ENCODE measurements around the gene PRMT7.

The PRMT7 gene

DNA sequence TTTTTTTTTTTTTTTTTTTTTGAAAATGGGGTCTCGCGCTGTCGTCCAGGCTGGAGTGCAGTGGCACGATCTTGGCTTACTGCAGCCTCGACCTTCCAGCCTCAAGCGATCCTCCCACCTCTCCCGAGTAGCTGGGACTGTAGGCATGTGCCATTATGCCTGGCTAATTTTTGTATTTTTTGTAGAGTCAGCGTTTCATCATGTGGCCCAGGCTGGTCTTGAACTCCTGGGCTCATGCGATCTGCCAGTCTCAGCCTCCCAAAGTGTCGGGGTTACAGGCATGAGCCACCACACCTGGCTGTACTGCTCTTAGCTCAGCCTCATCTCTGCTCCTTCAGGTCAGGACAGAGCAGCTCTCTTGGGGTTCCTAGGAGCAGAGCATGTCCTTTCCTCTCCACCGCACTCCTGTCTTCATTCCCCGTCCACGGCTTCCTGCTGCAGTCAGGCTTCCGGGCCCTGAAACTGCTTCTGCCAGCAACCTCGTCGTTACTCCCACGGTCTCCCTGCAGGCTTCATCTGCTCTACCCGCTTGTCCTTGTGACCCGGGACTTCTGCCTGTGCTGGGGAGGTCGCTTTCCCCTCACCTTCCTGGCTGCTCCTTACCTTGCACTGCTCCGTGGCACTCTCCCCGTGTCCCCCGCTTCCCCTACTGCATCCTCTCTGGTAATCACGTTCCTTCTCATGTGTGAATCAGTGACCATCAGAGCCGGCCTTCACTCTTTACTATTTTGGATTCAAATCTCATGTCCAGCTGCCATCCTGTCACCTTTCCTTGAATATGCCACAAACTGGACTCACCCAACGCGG is 38.0 kb downstream of the PRMT7 start:
- no peak for DNase-seq

DNA sequence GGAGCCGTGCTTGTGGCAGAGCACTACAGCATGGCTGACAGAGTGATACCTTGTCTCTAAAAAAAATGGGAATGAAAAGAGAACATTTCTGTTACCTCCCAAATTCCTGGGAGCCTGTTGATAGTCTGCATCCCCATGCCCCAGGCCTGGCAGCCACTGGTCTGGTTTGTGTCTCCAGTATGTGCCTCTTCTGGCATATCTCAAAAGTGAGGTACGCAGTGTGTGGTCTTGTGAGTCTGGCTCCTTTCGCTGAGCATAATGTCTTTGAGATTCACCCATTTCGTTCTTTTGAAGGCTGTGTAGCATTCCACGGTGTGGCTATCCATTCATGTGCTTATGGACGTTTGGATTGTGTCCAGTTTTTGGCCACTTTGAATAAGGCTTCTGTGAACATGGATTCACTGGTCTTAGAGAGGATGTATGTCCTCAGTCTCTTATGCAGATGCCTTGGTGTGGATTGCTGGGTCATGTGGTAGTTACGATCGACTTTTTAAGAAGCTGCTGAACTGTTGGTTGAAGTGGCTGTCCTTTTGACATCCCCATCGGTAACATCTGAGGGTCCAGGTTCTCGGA is 39.1 kb downstream of the PRMT7 start:
- no peak for DNase-seq

DNA sequence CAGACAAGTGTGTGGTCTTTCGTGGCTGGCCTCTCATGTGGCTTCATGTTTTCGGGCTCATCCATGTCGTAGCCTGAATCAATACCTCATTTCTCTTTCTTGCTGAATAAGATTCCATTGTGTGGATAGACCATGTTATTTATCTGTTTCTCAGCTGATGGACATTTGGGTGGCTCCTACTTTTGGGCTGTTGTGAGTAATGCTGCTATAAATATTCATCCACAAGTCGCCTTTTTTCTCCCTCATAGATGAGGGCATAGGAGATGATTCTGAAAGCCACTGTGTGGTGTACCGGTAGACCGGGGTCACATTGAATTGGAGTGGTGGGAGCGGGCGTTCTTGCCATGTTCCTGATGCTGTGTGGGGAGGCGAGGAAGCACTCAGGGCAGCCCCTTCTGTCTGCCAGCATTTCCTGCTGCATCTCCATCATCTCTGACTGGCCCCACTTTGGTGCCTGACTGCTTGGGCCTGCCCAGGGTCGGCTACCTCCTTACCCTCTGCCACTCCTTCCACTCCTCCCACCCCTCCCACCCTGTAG is 40.1 kb downstream of the PRMT7 start:
- DNase-seq: no peak

DNA sequence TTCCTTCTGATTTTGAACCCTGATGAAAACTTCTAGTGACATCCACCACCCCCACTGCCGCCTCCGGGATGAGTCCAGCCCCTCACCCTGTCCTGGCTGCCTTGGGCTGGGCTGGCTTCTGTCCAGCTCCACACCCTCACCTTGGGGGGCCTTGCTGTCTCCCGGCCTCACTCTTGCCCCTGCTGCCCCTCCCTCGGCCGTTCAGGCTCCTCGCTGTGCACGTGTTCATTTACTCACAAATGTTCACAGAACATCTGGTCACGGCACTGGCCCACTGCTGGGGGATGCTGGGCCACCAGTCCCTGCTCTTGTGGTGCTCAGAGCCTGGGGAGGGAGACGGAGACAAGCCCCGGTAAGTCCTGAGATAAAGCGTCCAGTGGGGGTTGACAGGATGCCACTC is 40.6 kb downstream of the PRMT7 start:
- DNase-seq: no peak

DNA sequence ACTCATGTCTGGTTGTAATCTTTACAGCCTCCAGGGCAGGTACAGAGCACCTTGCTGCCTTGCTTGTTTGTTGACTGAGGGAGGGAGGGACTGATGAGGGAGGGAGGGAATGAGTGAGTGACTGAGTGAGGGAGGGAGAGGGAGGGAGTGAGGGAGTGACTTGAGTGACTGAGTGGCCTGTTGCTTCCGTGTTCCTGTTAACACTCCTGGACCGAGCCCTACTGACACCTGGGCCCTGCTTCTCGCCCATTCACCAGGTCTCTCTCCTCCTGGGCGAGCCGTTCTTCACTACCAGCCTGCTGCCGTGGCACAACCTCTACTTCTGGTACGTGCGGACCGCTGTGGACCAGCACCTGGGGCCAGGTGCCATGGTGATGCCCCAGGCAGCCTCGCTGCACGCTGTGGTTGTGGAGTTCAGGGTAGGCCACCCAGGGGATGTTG is 41.2 kb downstream of the PRMT7 start:
- no peak for DNase-seq

DNA sequence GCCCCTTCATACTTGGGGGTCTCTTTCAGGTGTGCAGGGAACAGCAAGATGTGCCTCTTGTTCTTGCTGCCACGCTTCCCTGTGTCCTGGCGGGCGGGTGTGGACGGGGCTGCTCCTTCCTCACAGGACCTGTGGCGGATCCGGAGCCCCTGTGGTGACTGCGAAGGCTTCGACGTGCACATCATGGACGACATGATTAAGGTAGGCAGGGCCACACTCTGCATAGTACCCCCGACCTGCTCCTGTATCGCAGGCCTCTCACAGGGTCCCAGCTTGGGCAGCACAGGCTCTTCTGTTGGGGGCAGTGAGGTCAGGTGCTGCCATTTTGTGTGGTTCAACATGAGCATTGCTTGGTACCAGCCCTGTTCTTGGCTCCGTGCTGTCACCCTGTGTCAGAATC is 42.5 kb downstream of the PRMT7 start:
- DNase-seq: no peak

DNA sequence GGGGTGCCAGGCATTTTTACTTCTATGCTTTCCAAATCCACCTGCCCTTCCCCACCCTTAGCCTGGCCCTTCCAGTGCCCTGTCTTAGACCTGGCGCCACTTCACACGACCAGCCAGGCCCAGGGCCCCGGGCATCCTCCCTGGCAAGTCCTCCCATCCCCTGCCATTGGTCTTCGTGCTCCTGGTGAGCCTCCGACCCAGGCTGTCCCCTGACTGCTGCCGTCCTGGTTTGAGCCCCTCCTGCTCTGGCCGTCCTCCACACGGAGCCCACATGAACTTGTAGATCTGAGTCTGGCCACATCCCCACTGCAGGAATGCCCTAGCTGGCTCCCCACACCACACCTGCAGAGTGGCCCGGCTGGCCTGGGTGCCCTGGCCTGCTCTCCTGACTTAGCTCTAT is 44.0 kb downstream of the PRMT7 start:
- DNase-seq: no peak

DNA sequence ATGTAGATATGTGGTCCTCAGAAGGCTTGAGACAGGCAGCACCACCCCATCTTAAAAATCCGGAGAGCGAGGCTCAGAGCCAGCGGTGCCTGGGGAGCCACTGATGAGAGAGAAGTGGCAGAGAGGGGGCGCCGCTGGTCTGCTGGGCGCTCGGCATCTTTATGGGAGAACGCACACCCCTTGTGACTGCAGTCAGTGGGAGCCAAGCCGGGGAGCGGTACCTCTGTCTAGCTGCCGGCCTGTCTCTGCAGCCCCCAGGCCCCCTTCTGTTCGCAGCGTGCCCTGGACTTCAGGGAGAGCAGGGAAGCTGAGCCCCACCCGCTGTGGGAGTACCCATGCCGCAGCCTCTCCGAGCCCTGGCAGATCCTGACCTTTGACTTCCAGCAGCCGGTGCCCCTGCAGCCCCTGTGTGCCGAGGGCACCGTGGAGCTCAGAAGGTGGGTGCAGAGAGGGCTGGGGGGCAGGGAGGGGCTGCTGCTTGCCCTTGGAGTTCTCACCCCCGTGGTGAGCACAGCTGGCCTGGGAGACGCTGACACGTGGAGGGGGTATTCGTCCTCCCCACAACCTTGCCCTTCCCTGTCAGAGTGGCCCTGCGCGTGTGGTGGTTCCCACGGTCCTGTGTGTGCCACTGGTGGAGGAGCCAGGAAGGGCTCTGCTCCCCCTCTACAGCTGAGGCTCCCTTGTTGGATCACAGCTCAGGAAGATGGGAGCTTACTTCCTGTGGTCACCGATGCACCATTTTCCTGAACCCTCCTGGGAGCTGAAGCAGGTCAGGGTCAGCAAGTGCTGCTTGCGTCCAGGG is 44.8 kb downstream of the PRMT7 start:
- no peak for DNase-seq

DNA sequence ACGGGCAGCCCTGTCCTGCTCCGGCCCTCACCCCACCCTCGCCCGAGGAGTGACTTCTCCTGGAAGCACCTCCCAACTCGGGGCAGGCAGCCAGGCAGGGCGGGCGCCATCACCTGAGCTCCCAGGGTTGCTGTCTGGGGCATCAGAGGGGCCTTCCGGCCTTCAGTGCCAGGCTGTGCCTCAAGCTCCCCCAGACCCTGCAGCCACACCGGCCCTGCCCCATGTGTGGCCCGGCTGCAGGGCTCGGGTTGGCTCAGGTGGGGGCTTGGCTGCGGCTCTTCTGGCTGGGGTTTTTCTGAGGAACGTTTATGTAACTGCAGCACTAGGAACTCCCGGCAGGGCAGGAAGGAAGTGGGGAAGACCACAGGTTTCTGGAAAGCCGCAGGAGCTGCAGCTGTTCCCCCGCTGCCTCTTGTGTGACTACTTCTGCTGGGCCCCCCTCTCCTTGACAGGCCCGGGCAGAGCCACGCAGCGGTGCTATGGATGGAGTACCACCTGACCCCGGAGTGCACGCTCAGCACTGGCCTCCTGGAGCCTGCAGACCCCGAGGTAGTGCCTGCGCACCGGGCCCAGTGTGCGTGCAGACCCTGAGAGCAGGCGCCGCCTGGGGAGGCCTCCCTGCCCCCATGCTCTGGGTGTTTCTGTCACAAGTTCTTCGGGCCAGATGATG is 45.6 kb downstream of the PRMT7 start:
- no peak for DNase-seq

DNA sequence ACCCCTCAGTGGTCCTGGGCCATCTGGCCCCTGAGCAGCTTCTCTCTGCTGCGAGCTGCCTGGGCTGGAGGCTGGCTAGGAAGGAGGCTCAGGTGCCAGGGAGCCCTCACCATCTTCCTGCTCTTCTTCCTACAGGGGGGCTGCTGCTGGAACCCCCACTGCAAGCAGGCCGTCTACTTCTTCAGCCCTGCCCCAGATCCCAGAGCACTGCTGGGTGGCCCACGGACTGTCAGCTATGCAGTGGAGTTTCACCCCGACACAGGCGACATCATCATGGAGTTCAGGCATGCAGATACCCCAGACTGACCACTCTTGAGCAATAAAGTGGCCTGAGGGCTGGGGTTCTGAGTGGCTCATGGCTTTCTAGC is 46.1 kb downstream of the PRMT7 start:
- DNase-seq: no peak

DNA sequence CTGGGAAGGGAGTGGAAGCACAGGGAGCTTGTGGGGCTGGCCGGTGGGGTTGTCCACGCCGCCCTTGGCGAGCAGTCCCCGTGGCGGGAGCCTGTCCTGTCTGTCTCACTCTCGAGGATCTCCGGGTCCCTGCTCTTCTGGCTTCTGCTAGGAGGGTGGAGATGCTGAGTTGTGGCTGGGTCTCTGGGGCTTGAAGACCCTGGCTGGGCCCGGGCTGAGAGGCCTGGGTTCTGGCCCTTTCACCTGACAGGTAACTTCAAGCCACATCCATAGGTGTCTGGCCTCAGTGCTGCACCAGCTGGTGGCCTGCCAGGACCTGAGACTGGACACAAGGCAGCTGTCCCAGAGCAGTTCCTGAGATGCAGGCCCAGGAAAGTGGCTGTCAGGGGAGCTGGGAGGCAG is 46.7 kb downstream of the PRMT7 start:
- DNase-seq: no peak

DNA sequence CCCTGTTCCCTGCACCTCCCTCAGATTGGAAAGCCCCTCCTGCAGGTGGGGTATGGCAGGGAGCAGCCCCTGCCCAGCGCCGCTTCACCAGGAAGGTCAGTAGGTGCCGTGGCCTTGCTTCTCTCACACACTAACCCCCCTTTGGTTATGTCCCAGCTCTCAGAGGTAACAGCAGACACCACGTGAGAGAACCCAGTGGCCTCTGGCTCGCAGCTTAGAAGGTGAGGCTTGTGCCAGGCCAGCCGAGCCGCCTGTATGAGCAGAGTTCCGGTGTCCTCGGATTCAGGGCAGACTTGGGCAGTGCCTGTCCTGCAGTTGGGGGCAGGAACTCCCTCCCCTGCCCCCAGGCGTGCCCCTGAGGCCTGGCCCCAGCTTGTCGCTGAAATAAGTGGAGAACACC is 47.1 kb downstream of the PRMT7 start:
- DNase-seq: no peak

DNA sequence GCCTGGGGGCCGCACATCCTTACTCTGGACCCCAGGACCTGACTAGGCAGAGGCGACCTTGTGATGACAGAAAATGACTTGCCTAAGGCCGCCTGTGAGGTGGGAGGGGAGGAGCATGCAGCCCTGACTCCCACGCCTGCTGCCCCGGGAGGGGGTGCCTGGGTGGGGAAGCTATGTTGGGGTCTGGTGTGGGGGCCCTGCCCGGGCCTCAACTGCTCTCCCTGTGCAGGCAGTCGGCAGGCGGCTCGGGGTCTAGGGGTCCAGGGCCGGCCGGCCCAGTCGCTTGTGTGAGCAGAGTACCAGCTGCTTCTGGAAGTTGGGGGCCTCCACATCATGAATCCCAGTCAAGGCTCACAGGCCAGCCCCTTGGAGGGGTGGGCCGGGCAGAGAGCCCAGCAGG is 48.1 kb downstream of the PRMT7 start:
- DNase-seq: no peak

DNA sequence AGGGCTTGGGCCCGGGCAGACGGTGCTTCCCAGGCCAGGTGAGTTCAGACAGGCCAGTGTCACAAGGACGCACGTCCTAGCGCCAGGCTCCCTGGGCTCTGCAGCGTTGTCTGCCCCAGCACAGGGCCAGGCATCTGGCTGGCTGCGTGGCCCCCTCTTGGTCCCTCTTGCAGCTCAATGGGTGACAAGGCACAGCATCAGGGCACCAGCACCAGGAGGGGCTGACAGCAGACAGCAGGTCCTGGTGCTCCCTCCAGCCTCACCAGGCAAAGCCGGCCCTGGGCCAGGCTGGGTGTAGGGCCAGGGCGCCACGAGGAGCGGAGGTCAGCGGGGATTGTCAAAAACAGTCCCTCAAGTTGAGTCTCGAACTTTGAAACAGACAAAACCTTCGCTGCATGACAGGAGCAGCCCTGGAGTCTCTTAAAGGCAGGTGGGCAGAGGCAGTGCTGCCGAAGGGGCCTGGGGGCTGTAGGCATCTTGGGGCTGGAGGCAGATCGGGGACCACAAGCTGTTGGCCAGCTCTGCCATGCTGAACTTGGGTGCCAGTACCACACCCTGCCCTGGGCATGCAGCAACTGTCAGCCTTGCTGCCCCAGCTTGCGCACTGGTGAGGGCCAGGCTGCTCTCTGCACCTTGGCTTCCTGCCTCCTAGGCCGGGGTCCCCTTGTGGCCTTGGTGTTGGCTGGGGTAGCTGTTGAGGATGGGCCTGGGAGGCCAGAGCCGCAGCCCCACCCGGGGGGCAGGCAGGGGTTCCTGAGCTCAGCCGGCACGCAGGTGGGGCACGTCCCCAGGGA is 48.8 kb downstream of the PRMT7 start:
- DNase-seq: no peak

DNA sequence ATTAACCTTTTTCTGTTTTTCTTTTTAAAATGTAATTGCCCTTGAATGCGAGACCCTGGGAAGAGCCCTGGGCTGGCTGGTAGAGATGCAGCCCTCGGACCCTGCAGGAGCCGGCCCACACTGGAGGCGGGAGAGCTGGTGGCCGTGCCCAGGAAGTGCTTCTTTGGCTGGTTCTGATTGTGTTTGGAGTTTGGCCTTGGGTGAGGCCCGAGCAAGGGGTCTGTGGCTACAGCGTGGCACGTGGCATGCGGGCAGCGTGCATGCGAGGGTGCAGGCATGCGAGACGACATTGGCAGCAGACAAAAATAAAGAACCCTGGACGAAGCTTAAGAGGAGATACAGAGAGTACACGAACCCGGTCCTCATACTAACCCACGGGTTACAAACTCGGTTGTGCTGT is 49.7 kb downstream of the PRMT7 start:
- no peak for DNase-seq

DNA sequence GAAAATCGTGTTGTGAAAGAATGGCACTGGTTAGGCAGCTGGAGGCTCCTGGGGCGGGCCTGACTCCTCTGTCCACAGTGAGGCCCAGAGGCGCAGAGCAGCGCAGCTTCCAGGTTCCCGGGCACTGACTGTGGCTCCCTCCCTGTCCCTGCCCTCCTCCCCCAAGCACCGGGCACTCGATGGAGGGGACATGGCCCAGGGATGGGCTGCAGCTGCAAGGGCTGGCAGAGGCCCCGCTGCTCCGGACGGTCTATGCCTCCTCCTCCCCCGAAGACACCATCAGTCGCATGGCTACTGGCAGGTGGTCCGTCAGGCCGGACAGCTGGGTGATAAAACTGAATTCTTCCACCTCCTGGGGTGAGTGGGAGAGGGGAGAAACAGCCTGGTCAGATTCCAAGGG is 50.1 kb downstream of the PRMT7 start:
- DNase-seq: no peak

DNA sequence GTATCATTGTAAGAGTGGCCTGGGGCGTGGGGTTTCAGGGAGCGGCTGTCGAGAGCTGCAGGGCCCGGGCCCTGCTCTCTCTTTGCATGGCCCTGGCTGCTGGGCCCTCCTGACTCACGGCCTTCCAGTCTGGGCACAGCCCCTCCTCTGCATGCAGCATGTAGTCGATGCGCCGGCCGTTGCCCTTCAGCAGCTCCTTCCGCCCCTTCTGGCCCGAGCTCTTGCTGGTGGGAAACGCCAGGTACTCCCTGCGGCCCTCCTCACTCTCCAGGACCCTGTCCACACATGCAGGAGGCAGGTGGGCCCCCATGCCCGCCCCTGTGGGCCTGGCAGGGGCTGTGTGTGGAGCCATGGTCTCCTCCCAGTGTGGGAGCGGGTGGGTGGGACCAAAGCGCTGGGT is 50.7 kb downstream of the PRMT7 start:
- DNase-seq: no peak

DNA sequence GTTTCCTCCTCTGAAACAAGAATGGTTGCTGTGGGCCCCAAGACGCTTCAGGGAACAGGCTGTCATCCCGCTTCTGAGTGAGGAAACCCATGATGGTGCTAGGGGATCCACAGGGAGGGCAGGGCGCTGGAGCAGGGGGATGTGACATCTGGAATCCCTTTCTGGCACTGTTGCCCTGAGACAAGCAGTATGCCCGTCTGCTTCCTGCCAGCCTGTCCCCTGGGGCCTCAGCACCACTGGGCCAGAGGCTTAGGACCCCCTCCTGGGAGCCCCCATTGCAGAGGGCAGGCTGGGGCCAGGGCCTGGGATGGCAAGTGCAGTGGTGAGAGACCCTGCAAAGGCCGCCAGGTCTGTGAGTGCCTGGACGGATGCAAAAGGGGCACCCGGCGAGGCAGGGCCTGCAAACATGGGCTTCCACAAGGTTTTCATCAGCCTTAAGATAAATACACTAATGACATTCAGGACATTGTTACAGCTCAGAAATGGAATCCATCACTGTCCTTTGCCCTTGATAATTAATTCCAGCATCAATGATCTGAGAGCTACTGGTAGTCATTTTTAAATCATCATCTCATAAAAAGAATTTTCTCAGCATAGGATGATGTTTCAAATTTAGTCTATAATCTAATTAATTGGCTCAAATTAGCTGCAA is 51.6 kb downstream of the PRMT7 start:
- DNase-seq: no peak

DNA sequence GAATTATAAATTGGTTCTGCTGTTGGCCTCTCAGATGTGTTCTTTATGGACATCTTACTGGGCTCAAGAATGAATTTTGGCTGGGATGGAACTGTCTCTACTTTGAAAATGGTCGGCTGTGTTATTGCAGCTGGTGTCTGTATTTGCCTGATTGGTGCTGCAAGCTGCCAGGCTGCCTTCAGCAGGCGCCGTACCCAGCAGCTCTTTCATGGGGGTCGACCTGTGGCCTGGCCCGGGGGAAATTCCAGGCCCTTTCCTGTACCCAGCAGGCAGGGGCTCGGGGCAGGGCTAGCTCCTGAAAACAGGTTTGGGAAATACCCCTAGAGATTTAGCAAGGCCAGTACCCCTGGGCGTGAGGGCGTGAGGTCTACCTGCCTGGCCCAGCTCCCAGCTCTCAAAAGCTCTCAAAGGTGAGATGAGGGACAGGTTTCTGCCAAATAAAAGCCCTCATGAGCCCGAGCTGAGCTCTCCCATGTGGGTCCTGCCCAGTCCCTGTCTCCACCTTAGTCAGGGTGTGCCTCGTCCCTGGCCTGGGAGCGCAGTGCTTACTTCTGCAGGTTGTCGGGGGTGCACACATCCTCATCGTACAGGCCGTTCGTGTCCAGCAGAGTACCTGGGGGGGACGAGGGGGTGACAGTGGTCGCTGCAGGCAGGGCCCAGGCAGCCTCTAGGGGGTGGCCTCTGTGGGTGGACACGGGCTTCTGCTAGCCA is 52.3 kb downstream of the PRMT7 start:
- DNase-seq: no peak

DNA sequence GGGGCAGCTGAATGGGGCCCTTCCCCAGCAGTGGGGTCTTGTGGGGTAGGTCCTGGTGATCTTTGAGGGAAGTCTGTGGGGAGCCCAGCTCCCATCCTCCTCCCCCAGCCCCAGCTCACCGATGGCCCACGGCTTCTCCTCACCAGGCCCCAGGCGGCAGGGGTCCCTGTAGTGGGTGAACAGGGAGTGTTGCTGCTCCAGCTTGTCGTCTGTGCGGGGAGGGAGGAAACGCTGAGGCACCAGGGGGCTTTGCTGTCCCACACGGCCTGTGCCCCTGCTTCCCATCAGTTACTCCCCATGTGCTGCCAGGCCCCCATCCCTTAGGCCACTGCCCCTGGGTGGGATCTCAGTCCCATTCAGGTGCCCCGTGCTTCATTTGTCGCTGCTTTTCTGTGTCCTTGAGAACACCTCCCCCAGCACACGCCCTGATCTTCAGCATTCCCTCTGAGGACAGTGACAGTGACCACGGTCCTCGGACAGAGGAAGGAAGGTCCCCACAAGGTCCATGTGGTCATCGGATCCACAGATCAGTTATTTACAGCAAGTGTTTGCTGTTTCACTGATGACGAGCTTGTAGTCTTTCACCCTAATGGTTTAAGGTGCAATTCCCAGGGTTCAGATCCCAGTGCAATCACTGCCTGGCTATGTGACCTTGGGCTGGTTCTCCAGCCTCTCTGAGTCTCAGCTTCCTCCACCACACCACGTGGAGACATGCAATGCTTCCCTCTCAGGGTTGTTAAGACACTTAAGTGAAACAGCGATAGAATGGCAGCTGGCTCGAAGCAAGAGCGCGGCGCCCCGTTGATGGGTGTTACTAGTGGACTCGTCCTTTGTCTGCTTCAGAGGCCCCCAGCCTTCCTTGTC is 53.1 kb downstream of the PRMT7 start:
- DNase-seq: no peak

Measured in amniotic stem cell (primary cell).